GM18868 (cell line): ENCODE data around the gene RNH1.
A peak's percentile ranks its signal among the peaks of the same experiment; 100 is the strongest.

Experiments
- ATAC-seq: cut with Tn5 transposase; IDR thresholded peaks from one replicate; pipeline ENCODE4 v1.9.1; 2021; ENCODE audit warnings: mild to moderate bottlenecking, moderate library complexity; ENCODE audit not compliant: unreplicated experiment

The RNH1 gene

DNA sequence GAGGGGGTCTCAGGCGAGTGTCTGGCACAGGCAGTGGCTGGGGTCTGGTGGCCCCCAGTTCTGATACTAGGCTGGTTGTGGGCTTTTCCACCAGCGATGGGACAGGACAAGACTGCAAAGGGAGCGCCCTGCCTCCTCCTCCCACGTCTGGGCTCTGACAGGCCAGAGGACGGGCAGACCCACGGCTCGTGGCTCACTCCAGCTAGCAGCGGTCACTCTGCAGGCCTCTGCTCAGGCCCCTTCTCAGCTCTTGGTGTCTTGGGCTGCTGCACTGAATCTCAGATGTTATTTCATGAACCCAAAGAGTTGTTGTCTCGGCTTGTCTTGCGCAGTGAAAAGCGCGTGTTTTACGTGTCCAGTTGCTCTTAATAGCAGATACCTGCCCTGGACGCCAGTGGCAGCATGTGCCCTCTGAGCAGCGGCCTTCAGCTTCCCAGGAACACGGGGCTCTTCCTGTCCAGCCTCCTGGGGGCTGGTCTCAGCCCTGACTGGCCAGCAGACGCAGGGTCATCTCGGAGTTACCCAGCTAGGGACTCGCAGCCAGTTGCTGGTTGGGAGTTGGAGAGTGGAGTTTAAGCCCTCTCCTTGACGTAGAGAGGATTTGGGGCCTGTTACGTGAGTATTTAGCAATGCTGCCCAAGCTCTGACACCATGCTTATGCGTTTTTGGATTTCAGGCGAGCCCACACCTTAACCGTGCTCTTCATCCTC, 47.4 kb downstream of the RNH1 start:
- no peak for ATAC-seq

DNA sequence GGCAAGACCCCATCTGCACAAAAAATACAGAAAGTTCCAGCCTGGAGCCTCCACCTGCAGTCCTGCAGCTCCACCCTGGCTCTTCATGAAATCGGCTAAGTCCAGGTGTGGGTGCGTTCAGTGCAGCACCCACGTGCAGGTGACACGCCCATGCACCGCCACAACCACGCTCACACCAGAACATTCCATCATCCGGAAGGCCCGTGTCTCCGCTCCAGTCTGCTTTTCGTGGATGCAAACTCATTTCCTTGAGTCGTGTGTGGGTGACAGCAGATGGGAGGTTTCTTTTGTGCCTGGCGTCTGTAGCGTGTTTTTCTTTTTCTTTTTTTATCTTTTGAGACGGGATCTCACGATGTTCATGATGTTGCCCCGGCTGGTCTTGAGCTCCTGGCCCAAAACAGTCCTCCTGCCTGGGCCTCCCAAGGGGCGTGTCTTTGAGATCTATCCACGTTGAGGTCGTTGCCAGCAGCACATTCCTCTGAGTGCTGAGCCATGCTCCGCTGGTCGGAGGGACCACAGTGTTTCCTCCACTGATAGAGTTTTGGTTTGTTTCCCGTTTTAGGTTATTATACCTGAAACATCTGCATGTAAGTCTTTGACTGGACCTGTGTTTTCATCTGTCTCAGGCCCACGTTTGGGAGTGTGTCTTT, 49.8 kb downstream of the RNH1 start:
- no peak for ATAC-seq

DNA sequence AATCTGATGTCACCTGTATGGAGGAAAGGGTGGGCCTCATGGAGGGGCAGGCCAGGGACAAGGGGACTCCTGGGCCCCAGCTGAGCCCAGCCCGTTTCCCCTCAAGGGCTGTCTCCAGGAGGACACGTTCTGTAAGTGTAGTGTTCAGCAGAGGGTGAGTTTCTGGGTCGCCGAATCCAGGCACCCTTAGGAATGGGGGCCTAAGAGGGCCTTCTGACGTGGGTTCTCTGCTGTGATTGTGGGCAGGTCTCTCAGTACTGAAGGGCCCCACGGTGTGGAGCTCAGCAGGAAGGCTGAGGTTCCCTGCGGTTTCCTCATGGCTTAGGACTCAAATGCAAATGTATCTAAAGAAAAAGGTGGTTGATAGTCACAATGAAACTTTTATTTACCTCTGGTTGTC, 50.5 kb downstream of the RNH1 start:
- no peak for ATAC-seq

DNA sequence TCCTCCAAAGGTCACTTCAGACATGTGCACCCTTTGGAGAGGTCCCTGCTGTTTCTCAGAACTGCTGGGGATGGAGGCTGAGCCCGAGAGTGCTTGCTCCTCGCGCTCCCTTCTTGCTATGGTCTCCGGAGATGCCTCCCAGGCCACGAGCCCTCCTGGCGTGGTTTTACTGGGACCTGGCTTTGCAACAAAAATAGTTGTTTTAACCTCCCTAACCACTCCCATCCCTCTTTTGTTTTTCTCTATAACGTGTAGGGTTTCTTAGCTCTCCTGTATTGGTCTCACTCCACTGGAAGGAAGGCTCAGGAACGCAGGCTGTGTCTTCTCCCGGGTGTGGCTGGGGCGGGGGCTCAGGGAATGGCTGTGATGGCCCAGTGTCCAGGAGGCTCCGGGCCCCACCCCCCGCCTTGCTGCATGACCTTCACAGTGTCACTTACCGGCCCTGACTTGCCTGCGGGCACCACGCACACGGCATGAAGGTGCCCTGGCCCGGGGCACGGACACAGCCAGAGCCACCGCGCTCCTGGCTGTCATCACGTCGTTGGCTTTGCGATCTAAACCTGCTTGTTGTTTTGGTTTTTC, 51.4 kb downstream of the RNH1 start:
- ATAC-seq: no peak

DNA sequence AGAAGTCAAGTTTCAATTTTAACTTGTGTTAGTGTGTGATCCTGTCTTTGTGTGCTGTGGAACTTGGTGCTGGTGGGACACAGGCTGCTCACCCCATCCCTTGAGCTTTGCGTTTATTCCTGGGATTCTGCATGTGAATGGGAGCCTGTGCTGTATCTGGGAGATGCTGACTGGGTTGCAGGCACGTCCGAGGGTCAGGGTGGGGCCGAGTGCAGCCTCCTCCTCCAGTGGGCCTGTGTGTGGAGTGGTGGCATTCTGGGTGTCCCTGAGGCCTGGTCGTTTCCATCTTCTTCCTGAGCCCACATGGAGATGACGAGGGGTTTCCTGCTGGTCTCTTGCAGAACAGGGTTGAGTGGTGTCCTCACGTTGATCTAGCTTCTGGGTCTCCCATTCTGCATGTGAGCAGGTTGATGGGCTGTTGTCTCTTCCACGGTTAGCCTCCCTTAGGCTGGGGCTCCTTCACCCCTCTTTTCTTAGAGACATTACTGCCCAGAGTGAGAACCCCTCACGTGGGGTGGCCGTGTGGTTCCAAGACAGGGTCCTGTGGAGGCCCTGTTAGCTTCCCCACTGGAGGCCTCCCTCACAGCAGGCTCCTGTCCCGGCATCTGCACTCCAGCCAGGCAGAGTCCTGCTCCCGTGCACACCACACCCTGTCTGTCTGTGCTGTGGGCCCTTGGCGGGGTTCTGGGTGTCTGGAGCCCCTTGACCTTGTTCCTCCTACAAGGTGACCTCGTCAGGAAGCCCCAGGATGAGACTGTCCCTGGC, 52.1 kb downstream of the RNH1 start:
- no peak for ATAC-seq

DNA sequence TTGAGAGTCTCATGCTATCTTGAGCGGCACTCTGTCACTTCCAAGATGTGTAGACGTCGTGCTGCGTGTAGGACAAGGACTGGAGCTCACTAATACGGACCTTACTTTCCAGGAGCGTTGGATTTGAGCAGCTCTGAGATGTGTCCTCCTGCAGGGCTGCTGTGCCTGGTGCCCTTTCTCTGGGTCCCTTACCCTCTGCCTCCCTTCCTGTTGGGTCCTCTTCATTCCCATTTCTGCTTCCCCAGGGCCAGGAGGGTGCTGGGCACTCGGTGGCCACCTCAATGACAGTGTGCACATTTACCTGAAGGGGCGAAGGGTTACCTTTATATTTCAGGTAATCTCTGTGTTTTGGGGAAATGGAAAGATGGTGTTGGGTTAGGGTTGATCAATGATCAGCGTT, 53.0 kb downstream of the RNH1 start:
- ATAC-seq: no peak

DNA sequence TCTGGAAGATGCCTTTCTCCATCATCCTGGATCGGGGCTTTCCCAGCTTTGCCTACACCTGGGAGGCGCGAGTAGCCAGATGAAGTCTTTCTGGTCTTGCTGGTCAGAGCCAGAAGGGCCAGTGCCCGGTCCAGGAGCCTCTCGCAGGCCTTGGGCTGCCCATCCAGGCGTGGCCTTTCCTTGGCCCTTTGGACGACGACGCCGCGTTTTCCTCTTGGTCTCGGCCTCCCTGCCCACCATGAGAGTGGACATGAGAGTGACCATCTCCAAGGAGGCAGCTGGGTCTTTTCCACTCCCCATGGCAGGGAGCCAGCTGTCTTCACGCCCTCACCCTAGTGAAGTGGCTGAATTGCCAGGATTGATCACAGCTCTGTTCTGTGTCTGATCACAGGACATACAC, 53.5 kb downstream of the RNH1 start:
- no peak for ATAC-seq

DNA sequence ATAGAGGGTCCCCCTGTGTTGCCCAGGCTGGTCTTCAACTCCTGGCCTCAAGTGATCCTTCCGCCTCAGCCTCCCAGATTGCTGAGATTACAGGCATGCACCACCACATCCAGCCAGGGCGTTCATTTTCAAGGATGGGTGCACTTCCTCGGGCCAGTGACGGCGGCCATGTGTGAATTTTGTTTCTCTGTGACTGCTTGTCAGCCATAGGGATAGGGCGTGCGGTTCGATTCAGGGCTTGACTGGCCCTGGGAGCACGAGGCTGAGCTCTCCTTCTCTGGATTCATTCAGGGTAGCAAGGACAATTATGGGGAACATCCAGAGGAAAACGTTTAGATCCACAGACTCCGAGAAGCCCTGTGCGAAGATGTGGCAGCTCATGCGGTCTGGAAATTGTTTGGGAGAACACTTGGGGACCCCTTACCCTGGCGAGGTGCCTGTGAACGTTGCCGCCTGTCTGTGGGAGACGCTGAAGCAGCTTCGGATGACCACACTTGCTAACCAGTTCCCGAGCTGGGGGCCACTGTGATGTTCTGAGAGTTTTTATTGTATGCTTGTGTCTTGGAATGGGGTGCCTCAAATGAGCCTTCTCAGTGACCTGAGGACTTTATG, 54.0 kb downstream of the RNH1 start:
- ATAC-seq: no peak

DNA sequence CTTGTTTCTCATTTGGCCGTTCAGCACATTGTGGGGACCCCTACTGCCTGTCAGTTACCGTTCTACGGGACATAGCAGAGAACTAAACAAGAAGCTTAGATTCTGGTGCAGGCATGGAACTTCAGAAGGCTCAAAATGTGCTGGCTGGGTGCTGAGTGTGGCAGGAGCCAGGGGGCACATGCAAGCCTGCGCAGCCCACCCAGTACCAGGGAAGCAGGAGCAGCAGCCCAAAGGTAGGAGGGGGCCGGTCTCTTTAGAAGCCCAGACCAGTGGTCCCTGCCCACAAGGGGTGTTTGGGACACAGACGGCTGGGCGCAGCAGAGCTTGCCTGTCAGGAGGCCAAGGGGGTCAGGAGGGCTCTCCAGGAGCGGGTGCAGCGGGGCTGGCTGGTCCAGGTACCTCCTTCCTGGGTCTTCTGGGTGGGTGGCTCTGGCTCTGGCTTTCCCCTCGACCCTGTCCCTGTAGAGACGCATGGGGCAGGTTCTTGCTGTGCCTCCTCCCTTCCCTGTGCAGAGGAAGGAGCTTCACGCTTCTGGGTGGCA, 54.8 kb downstream of the RNH1 start:
- ATAC-seq: no peak

DNA sequence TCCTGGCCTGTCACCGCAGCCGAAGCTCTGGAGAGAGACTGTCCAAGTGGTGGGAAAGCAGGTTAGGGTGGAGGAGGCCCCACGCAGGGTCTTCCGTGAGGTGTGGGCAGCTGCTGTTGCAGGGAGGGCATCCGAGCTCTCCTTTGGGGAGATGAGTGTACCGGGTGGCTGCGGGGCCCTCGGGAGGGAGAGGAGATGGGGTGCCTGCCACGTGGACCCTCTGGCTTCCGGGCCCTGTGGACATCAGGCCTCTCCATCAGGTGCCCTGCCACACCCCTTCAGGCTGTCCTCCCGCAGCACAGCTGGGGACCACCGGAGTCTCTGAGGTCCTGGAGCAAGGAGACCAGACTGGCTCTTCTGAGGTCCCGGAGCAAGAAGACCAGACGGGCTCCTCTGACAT, 55.3 kb downstream of the RNH1 start:
- no peak for ATAC-seq

DNA sequence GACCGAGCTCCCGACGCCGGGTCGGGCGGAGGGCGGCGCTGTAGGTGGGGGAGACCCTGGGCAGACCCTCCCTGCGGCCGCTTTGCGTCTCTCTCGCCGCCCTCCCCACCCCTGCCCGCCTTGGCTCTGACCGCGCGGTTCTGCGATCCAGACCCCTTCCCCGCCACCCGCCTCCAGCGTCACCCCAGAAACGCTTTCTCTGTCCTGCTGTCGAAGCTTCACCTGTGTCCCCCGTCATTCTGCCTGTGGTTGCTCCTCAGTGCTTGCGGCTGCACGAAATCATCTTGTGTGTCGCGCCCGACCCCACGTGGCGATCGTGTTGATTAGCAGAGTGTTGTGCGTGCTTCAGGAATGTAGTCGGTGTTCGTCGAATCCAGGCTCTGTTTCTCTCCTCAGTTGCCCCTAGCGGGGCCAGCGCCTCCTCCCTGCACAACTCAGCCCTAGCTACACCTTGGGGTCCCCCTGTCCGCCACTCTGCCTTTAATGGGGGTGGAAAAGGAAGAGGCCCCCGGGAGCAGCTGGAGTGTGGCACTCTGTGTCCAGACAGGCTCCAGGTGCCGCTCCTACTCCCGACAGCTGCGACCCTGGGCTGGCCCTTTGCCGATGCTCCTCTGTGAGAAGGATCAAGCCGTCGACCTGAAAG, 56.1 kb downstream of the RNH1 start:
- ATAC-seq: no peak

DNA sequence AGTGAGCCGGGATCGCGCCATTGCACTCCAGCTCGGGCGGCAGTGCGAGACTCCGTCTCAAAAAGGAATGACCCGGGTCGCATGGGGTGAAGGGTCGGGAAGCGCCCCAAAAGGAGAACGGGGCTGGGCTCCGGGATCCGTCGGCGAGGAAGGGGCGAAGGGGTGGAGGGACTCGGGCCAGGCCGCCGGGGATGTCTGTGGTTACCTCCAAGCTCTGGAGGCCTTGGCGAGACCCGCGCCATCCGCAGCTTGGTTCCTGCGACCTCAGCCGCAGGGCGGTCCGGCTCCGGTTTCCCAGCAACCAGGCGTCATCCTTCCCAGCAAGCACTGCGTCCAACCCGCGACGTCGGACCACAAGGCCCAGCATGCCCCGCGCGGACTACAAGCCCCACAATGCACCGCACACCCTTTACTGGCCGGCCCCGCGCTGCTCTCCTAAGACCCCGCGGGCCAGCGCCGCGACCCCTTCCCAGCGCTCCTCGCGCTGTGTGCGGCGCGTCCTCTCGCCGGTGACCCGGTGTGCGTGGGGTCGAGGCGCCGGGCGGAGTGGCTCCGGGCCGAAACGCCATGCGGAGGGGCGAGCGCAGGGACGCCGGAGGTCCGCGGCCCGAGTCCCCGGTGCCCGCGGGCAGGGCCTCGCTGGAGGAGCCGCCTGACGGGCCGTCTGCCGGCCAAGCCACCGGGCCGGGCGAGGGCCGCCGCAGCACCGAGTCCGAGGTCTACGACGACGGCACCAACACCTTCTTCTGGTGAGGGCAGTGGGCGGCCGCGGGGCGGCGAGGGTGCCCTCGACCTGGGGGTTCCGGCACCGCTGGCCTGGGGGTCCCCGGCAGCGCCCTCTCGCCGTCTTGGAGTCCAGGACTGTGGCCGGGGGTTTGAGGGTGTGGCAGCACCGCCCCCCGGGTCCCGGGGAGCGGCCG, 56.9 kb downstream of the RNH1 start, which contains the start of gene PTDSS2:
PTDSS2 (plus strand) TSS at position 391 of the 920 bp plus-strand sequence; CDS start at position 568, 177 bp downstream.
- peak; percentile 78 for ATAC-seq

DNA sequence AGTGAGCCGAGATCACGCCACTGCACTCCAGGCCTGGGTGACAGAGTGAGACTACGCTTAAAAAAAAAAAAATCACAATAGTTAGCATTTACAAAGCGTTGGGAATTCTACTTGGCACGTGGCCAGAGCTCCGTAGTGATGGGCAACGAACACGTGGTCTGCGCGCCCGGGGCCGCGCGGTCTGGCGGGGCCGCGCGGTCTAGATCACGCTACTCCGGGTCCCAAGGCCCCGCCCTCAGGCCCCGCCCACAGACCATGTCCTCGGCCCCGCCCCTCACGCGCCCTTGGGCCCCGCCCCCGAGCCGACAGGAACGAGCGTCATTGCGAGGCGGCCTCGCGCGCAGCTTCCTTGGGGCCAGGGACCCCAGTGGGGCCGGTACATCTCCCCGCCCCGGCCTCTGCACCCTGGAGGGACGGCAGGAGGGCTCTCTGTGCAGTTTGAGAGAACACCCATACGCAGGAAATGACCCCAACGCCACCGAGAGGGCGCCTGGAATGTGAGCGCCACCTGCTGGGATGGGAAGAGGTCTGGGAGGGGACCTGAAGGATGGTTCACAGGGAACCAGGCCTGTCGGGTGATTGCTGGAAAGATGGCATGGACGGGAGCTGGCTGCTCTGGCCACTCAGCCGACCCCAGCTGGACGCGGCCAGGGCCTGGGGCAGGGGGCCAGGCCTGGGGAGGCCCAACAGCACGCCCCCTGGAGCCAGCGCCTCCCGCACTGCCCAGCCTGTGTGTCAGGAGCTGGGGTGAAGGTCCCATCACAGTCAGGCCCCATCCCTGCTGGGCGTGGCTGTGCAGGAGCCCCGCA, 58.9 kb downstream of the RNH1 start:
- ATAC-seq: peak; percentile 43

DNA sequence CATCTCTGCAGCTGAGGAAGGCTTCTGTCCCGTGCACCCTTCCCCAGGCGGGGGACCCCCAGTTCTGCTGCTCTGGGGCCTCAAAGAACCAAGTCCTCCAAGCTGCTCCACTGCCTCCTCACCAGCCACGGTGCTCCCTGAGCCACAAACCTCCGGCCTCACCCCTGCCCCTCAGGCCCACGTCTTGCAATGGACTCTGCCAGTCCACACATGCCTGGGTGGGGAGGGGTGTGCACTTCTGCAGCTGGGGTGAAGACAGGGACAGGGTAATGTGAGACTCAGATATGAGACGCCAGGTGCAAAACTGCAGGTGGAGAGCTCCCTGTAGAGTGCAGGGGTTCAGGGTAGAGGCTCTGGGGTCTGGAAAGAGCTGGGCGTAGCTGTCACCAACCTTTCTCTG, 60.2 kb downstream of the RNH1 start:
- ATAC-seq: no peak

DNA sequence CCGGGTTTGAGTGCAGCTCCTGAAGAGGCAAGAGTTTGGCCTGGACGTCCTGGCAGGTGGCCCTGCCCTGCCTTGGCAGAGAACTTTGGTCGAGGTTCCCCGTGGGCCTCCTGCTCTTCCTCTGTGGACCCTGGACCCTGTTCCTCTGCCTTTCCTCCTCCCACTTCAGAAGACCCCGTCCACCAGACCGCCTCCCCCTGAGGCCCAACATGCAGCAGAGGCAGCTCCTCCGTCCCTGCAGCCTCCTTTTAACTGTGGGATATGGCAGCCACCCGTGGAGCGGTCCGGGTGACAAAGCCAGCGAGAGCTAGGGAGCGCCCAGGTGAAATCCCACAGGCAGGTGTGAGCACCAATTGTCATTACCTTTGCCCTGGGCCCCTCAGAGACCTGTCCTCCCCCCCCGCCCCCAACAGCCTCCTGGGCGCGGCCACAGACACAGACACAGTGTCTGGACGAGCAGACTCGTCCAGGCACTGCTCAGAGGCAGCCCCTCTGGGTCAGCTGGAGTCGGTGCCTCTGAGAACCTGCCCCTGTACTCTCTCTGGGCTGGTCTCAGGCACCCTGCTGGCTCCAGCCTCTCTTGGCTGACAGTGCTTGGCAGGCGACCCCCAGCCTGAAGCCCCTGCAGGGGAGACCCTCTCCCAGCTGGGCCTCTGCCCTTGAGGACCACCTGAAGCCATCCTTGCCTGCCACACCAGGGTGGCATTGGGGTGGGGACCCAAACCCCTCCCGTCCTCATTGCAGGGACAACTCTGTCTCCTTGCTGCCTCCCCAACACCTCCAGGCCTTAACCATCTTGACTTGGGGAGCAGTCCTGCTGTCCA, 61.1 kb downstream of the RNH1 start:
- no peak for ATAC-seq
